GM21619 (cell line): Measurements from ENCODE around the gene PDSS2.
"Not testable (repeated sequence)": the region's sequence is repeated elsewhere in the genome, so short reads cannot be mapped to it uniquely, and the experiment has no call there.

Source experiments
- ATAC-seq: cut with Tn5 transposase; IDR thresholded peaks from one replicate; pipeline ENCODE4 v1.9.1; 2021; ENCODE audit not compliant: unreplicated experiment

PDSS2 gene

DNA sequence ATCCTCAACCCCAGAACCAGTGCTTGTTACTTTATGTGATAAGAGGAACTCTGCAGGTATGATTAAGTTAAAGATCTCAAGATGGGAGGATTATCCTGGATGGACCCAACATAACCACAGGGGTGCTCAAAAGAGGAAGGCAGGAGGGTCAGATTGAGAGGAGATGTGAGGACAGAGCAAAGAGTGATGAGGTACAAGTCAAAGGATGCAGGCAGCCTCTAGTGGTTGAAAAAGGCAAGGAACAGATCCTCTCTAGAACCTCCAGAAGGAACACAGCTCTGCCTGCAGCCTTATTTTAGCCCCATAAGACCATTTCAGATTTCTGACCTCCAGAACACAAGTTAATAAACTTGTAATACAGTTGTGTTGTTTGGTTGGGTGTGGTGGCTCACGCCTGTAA, 41.2 kb downstream of the PDSS2 start:
- no peak for ATAC-seq

DNA sequence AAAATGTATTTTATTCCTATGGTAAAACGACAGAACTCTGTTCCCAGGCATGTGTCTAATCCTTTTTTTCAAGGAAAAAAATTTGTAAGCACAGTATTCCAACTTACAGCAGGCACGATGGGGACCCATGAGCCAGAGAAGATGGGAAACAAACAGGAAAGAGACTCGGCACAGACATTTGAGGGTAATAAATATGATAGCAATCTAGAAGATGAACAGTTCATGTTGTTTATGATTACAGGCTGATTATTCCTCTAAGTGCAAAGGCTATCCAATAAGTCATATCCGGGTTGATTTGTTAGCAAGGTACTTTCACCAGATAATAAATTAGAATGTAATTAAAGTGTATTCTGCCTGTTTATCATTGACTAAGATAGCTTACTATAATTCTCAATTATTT, 43.2 kb downstream of the PDSS2 start:
- no peak for ATAC-seq

DNA sequence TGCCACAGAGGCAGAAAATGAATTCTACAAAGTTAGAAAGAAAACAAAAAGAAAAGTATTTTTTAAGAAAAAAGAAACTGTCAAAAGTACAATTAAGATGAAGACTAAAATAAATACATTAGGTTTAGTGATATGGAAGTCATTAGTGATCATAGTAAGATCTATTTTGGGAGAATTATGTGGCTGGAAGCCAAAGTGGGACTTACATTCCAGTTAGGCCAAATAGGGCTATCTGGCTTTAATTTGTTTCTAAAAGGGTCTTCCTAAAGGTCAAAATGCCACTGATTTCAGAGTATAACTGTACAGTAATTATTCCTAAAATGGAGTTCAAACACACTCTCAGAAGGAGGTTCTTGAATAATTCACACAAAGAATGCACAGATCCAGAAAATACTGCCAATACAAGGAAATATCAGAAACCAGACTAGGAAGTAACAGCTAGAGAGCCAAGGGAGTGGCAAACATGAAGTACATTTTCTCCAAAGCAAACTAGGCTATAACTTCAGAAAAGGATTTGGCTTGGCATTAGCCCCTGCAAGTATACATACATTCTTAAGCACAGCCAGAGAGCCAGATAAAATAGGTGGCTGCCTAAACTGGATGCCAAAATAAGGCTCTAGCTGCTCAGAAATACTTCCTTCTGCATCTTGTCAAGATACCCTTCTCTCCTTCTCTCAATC, 45.3 kb downstream of the PDSS2 start:
- ATAC-seq, result no peak

DNA sequence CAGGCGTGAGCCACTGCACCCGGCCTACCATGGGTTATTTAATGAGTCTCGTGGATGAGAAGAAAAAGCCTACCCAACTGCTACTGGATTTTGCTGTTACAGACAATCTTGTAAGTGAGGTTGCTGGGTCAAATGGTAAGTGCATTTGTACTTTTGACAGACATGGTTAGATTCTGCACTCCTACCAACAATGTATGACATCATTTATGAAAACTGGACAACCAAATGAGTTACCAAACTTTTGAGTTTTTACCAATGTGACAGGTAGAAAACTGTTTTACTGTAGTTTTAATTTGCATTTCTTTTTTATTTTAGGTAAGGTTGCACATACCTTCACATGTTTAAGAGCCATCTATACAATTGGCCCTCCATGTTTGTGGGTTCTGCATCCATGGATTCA, 48.2 kb downstream of the PDSS2 start:
- ATAC-seq, result no peak

DNA sequence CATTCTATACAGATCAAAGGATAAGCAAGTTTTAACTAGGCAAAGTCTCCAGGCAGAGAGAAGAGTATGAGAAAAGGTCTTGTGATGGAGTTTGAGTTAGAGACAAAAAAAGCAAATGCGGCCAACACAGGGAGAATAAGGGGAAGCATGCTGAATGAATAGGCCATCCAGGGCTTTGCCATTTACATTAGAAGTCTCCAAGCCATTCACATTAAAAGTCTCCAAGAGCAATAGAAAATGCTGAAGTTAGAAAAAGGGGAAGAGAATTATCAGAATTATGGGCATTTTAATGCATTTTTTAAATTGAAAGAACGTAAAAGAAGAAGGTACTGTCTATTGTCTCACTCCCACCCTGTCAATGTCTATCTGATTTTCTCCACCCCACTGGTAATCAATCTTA, 49.4 kb downstream of the PDSS2 start:
- ATAC-seq, result no peak

DNA sequence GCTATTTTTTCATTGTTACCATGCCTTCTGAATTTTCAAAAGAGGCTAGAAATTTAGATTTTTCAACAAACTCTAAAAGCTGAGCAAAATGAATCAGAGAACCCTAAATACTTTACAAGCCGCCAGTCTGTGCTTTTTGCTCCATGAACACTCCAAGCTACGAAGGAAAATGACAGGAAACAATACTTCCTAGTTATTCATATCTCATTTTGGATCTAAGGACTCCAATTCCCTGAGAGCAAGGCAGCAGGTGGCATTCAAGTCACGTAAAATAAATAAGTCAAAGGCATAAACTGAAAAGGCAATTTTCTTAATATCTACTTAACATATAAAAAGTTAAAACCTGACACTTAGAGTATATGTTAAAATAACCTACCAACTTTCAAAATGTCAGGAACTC, 50.6 kb downstream of the PDSS2 start:
- ATAC-seq, result no peak

DNA sequence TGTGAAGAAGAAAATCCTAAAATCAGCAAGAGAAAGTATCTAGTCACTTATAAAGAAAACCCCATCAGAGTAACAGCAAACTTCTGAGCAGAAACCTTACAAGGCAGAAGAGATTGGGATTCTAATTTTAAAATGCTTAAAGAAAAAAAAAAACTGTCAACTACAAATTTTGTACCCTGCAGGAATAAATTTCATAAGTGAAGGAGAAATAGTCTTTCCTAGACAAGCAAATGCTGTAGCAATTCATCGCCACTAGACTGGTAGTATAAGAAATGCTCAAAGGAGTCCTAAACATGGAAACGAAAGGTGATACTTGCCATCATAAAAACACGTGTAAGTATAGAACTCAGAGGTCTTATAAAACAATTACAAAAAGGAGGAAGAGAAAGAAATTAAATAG, 54.4 kb downstream of the PDSS2 start:
- ATAC-seq, result no peak

DNA sequence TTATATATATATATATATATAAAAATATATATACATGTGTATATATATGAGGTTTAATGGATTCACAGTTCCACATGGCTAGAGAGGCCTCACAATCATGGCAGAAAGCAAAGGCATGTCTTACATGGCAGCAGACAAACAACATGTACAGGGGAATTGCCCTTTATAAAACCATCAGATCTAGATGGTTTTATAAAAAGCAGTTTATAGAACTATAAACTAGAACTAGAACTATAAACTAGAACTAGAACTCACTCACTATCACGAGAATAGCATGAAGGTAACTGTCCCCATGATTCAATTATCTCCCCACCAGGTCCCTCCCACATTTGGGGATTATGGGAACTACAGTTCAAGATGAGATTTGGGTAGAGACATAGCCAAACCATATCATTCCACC, 56.8 kb downstream of the PDSS2 start:
- ATAC-seq, result no peak

DNA sequence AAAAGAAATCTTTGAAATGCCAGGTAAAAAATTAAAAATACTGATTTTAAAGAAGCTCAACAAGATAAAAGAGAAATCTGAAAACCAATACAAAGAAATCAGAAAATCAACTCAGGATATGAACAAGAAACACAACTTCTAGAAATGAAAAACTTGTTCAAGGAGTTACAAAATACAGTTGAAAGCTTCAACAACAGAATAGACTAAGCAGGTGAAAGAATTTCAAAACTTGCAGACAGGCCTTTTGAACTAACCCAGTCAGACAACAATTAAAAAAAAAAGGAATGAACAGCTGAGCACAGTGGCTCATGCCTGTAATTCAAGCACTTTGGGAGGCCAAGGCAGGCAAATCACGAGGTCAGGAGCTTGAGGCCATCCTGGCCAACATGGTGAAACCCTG, 57.8 kb downstream of the PDSS2 start:
- no peak for ATAC-seq

DNA sequence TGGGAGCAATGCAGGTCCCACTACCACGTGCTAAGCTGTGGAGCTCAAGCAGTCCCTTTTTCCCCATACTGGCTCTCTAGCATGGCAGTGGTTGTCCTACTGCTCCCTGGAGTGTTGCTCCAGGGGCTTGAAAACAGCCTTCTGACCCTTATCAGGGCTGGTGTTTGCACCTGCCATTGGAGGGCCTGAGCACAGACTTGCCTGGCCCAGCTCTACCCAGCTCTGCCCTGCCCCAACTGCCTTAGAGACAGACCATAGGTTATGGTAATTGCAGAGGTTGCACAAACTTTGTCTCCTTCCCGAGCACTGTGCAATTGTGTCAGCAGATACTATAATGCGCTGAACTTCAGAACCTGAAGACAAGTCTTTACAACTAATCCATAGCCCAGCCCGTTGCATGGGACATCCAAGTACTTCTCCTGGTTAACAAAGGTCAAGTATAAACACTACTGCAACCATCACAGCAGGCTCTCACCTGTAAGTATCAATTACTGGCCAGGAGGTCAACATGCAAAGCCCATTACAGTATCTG, 58.7 kb downstream of the PDSS2 start:
- ATAC-seq, result no peak

DNA sequence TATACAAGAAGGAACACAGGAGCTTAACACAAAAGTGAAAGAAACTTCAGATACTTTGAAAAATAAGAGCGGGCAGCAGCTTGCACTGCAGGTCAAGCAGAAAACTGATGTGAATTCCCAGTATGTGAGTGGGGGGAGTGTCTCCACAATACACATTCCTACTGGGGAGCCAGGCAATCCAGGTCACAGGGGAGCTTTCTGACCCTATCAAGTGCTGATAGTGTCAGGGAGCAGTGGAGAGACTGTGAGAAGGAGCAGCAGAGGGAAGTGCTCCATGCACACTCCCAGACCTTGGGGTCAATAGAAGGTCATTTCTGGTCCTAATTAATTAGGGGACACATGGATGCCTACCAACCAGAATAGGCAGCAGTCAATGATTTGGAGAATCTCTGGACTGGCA, 59.4 kb downstream of the PDSS2 start:
- ATAC-seq, result no peak

DNA sequence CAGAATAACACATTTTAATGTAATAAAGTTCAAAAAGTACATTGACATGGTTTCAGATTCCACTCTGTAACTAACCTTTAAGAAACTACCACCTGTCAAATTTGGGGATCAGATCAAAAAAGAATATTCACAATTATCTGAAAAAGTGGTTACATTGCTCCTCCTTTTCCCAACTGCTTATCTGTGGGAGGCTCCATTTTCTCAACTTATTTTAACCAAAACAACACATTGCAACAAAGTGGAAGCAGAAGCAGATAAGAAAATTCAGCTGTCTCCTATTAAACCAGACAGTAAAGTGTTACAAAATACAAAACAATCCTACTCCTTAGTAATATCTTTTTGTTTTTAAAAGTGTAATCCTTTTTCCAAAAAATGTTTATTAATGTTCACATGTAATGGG, 61.4 kb downstream of the PDSS2 start:
- no peak for ATAC-seq

DNA sequence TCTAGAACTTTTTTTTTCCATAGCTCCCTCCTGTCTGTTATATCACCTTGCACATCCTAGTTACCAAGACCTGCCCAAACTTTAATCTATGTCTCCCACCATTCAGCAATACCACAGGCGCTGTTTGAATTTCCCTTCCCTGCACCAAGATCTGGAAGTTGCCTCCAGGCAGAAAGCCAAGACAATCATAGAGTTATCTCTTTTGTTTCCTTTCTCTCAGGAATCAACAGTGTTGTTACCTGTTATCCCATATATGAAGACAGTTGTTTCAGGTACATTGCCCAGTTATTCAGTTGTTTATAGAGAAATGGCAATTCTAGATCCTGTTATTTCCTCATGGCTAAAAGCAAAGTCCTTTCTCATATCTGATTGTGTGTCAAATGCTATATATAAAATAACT, 63.2 kb downstream of the PDSS2 start:
- no peak for ATAC-seq

DNA sequence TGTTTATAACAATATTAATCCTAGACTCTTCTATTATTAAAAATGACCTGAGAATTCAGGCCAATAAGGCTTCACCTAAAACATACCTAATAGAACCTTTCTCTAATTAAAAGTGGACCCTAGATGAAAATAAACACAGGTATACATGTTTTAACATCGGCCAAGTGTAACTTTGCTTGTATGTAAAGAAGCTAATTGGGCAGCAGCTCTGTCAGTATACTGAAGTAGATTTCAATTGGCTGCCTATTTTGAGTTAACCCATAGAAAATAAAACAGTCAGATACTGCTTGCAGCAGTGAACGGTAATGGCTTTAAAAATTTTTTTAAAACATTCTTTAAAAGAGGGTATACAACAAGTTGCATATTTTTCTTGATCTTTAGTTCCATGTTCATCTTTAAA, 67.3 kb downstream of the PDSS2 start:
- no peak for ATAC-seq

DNA sequence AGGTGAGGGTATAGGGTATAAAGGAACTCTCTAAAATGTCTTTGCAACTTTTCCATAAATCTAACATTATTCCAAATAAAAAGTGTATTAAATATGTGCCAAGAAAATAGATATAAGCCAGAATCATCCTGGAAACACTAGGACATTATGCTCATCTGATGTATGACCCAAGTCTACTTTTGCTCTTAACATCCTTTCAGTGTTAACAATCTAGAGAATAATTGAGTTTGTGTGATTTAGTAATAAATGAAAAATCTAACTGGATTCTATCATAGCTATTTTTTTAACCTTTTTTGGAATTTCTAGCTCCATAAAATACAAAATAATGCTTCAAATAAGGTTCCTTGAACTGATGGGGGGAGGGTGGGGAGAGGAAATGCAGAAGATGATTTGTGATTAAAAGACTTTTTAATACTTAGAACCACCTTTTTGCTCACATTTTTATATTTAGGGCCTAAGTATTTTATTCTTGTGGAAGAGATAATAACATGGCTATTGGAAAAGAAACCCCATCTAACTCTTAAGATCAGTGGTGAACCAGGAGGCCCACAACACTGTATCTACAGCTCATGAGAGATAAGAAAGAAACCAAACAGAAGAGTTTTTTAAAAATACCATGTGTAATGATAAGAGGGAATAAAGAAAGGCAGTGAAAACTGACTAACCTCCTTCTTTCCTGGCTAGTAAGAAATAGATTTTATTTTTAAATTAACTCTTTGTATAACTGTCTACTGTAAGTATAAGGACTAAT, 68.5 kb downstream of the PDSS2 start:
- ATAC-seq, result no peak

DNA sequence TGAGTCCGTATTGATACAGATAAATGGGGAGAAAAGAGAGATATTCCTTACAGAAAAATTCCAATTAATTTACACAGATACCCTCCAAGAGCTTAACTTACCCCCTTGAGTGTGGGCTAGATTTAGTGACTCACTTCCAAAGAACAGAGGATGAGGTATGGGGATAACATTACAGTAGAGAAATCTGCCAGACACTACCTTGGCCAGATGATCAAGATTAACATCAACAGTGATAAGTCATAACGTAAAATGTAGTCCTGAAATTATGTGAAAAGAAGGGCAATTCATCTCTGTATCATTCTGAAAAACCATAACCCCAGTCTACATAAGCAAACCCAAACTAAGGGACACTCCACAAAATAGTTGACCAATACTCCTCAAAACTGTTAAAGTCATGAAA, 69.3 kb downstream of the PDSS2 start:
- no peak for ATAC-seq

DNA sequence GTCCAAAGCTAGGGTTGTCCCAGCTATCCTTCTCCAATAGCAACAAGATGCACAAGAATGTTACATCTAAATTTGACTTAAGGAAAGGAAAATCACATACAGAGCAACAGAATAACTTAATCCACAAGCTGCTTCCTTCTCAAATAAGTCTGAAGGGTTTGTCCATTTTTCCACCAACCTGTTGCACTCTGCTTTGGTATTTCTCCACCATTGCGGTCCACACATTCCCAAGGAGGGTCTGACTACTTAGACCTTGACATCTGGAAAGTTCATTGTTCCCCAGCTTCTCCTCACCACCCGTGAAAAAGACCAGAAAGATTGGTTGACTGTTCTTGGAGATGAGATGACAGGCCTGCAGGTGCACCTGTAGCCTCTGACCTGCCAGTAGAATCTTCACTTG, 72.5 kb downstream of the PDSS2 start:
- ATAC-seq, result no peak

DNA sequence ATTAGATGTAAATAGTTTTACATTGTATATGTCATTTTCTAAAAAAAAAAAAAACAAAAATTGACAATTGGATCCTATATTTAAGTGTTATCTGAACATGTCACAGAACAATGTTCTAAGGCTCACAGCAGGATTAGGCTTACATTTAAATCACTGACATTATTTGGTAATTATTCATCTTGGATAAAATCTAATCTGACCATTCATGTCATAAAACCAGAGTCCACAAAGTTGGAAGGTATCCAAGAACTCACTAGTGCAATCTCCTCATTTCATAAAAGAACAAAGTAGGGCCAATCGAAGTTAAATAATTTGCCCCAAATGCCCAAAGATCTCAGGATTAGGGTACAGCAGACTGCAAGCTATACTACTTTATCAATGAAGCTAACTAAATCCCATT, 73.0 kb downstream of the PDSS2 start:
- no peak for ATAC-seq

DNA sequence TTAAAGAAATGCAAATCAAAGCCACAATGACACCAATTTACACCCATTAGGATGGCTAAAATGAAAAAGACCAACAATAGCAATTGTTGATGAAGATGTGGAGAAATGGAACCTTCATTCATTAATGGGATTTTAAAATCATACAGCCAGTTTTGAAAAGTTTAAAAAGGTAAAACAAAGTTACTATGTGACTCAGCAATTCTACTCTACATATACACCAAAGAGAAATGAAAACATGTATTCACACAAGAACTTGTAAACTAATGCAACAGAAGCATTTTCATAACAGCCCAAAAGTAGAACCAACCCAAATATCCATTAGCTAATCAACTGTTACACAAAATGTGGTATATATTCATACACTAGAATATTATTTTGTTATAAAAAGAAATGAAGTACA, 75.7 kb downstream of the PDSS2 start:
- ATAC-seq, result no peak

DNA sequence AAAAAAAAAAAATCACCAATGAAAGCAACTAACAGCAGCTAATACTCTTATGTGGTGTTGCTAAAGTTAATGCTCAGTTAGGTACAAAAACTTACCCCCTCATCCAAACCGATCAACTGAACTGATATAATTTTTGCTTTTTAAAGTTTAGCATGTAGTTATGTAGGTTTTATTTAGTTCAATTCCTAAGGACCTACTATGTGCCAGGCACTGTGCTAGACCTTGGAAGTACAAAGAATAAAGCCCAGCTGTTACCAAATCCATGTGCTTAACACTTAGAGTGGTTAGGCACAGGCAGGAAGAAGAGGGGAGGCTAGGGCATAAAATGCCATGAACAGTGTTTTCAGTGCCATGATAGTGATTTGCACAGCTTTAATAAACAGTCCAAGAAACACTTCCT, 85.1 kb downstream of the PDSS2 start:
- no peak for ATAC-seq

DNA sequence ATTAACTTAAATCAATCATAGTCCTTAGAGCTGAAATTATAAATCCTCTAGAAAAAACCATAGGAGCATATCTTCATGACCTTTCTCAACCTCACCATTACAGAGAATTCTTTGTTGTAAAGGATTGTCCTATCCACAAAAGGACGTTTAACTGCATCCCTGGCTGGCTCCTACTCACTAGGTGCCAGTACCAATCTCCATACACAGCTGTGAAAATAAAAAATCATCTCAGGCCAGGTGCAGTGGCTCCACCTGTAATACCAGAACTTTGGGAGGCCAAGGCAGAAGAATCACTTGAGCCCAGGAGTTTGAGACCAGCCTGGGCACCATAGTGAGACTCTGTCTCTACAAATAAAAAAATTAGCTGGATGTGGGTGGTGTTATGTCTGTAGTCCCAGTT, 89.9 kb downstream of the PDSS2 start:
- ATAC-seq, result no peak

DNA sequence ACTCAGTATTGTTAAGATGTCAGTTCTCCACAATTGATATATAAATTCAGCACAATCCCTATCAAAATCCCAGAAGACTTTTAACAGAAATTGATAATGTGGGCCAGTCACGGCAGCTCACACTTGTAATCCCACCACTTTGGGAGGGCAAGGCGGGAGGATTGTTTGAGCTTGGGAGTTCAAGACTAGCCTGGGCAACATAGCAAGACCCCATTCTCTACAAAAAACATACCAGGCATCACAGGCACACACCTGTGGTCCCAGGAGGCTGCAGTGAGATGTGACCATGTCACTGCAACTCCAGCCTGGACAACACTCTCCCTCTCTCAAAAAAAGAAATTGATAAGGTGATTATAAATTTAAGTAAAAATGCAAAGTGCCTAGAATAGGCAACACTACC, 90.9 kb downstream of the PDSS2 start:
- ATAC-seq, result no peak

DNA sequence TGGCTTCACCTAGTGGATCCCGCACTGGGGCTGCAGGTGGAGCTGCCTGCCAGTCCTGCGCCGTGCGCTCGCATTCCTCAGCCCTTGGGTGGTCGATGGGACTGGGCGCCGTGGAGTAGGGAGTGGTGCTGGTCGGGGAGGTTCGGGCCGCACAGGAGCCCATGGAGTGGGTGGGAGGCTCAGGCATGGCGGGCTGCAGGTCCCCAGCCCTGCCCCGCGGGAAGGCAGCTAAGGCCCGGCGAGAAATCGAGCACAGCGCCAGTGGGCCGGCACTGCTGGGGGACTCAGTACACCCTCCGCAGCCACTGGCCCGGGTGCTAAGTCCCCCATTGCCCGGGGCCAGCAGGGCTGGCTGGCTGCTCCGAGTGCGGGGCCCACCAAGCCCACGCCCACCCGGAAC, 95.2 kb downstream of the PDSS2 start:
- not testable (repeated sequence) for ATAC-seq
